K562 (cell line): ENCODE data around the gene SCGB3A2. TPM values are rescaled to one million over a fixed set of nuclear protein-coding genes. Genes with fewer than 3 reads are reported as not detected.

Experiments
- HOXB6 ChIP-seq: fragments of 250-450 bp; sonication (Bioruptor Pico); IDR thresholded peaks from 2 replicates; pipeline ENCODE4 v1.5.1; 2022; ENCODE audit warnings: mild to moderate bottlenecking, borderline replicate concordance
- OTX1 ChIP-seq: fragments of 450-650 bp; formaldehyde crosslinking; IDR thresholded peaks from 2 replicates; pipeline ENCODE4 v1.4.0; 2022; ENCODE audit warnings: mild to moderate bottlenecking
- REST ChIP-seq, 2 experiments: fragments of 450-650 bp; formaldehyde crosslinking in 1 of 2; IDR thresholded peaks; 2 replicates each; pipeline versions ENCODE4 v1.4.0 to v1.6.1; 2014 to 2020; ENCODE audit warnings: mild to moderate bottlenecking in 2 of 2, borderline replicate concordance in 1 of 2, low read depth in 1 of 2
- polyA plus RNA-seq, 8 experiments: library from polyadenylated mRNA; depleted of rRNA in 4 of 8; stranded (reverse) in 5 of 8; unstranded in 3 of 8; fragments of >200 nt; fragmentation: Nextera tagmentation in 2 of 8; fragmentation: Illumina TruSeq in 1 of 8; extraction: Ambion mirVana in 2 of 8; extraction: Trizol in 1 of 8; gene quantifications; 2 replicates each; pipeline versions ENCODE4 v1.2.1 to v1.2.3, GENCODE V29; 2011 to 2014; ENCODE audit warnings: inconsistent platforms in 1 of 8, missing spikeins in 1 of 8
- total RNA-seq, 7 experiments: library from RNA; depleted of rRNA in 6 of 7; stranded (reverse); fragments of >200 nt in 6 of 7; fragmentation: Illumina TruSeq in 2 of 7; extraction: Trizol in 2 of 7; gene quantifications; 2 replicates each; pipeline versions ENCODE4 v1.2.1 to v1.2.3, GENCODE V29; 2011 to 2021; ENCODE audit warnings: low replicate concordance in 1 of 7
- TF ChIP-seq, protein P1 (sequence below): sonication (generic); formaldehyde crosslinking; IDR thresholded peaks from 2 replicates; pipeline ENCODE4 v1.9.0; 2022; ENCODE audit warnings: mild to moderate bottlenecking, missing genetic modification reagents

The SCGB3A2 gene
- total and polyA plus RNA-seq, 9 of the 15 experiments (the other 6 are each of a cell fraction or from before 2014, with no cell fraction given): 0.35 TPM; not detected in 8

GRCh38 chr5:147887026-147887627 is 8.6 kb downstream of the SCGB3A2 start (continued):
- TF ChIP-seq REST (IDR thresholded peaks at IDR 0.05; ENCODE audit: borderline replicate concordance) (peak; percentile 28; the same call in 1 of the 2 replicates), REST (CRISPR knock-in tag; IDR thresholded peaks at IDR 0.05; ENCODE audit: low read depth) (no peak), HOXB6 (CRISPR knock-in tag) (no peak), OTX1 (CRISPR knock-in tag) (no peak)
- TF ChIP-seq, protein P1, sequence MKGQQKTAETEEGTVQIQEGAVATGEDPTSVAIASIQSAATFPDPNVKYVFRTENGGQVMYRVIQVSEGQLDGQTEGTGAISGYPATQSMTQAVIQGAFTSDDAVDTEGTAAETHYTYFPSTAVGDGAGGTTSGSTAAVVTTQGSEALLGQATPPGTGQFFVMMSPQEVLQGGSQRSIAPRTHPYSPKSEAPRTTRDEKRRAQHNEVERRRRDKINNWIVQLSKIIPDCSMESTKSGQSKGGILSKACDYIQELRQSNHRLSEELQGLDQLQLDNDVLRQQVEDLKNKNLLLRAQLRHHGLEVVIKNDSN (CRISPR knock-in tag): no peak
